HepG2 (cell line): ENCODE data around the gene CFAP46.

Source experiments
- EP300 ChIP-seq, 3 experiments: sonication (generic) in 1 of 3; formaldehyde crosslinking in 1 of 3; IDR thresholded peaks; 2 replicates each; pipeline versions ENCODE4 v1.5.1 to v1.6.1; 2011 to 2020; ENCODE audit warnings: low read depth in 2 of 3, low read length in 2 of 3, borderline replicate concordance in 1 of 3, improper control_type of control experiment in 1 of 3, mild to moderate bottlenecking in 1 of 3, missing genetic modification reagents in 1 of 3, moderate library complexity in 1 of 3
- PCBP1 ChIP-seq: fragments of 200-400 bp; formaldehyde crosslinking; IDR thresholded peaks from 2 replicates; pipeline ENCODE4 v1.6.1; 2017; ENCODE audit warnings: mild to moderate bottlenecking, low read depth, low read length, borderline replicate concordance
- POLR2AphosphoS5 ChIP-seq: IDR thresholded peaks from 2 replicates; pipeline ENCODE4 v1.6.1; 2012; ENCODE audit warnings: low read depth, low read length
- SMAD1 ChIP-seq: sonication (generic); formaldehyde crosslinking; IDR thresholded peaks from 2 replicates; pipeline ENCODE4 v1.4.0; 2020; ENCODE audit warnings: missing genetic modification reagents, low read depth, mild to moderate bottlenecking, borderline replicate concordance
- TCF7 ChIP-seq: sonication (generic); IDR thresholded peaks from 2 replicates; pipeline ENCODE4 v1.6.1; 2016; ENCODE audit warnings: antibody characterized with exemption, low read depth
- ZNF772 ChIP-seq: sonication (generic); formaldehyde crosslinking; IDR thresholded peaks from 2 replicates; pipeline ENCODE4 v1.5.0; 2020; ENCODE audit warnings: mild to moderate bottlenecking, missing genetic modification reagents
- TF ChIP-seq, protein P1 (sequence below): sonication (generic); formaldehyde crosslinking; IDR thresholded peaks from 2 replicates; pipeline ENCODE4 v1.5.0; 2020; ENCODE audit warnings: missing genetic modification reagents
- TF ChIP-seq, protein P2 (sequence below): sonication (generic); formaldehyde crosslinking; IDR thresholded peaks from 2 replicates; pipeline ENCODE4 v1.5.0; 2020; ENCODE audit warnings: mild to moderate bottlenecking, missing genetic modification reagents, moderate library complexity

DNA sequence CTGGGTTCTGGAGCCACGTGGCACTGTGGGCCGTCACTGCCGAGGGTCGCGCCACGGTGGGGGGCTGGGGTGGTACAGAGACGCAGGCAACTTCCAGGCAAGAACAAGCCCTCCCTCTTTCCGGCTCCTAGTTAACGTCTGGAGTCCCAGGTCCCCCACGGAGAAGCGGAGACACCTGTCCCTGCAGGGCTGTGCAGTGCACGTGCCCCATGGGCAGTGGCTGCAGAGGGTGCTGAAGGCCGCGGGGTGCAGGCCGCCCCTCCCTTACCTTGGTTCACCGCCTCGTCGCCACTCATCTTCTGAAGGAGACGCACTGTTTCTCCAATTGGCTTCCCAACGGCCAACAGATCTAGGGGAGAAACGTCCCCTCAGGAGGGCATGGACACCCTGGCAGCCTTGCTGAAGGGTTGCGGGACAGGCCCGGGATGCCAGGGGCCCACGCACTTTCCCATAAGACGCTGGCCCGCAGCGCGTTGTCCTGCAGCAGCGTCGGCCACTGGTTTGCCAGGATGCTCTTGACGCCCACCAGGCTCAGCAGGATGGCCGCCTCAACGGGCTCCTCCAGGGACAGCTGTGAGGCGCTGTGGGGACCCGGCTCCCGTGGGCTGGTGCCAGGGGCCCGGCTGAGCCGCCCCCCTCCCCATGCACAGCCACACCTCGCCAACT is 132.1 kb downstream of the CFAP46 start:
- TF ChIP-seq TCF7 (no peak), SMAD1 (no peak), EP300 (IDR thresholded peaks at IDR 0.05; ENCODE audit: low read depth in 2 of 2, low read length in 2 of 2) (no peak), EP300 (CRISPR knock-in tag; IDR thresholded peaks at IDR 0.05; ENCODE audit: borderline replicate concordance) (no peak), POLR2AphosphoS5 (no peak), ZNF772 (CRISPR knock-in tag) (no peak), PCBP1 (no peak)
- TF ChIP-seq, protein P1, sequence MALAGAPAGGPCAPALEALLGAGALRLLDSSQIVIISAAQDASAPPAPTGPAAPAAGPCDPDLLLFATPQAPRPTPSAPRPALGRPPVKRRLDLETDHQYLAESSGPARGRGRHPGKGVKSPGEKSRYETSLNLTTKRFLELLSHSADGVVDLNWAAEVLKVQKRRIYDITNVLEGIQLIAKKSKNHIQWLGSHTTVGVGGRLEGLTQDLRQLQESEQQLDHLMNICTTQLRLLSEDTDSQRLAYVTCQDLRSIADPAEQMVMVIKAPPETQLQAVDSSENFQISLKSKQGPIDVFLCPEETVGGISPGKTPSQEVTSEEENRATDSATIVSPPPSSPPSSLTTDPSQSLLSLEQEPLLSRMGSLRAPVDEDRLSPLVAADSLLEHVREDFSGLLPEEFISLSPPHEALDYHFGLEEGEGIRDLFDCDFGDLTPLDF = no peak
- TF ChIP-seq, protein P2, sequence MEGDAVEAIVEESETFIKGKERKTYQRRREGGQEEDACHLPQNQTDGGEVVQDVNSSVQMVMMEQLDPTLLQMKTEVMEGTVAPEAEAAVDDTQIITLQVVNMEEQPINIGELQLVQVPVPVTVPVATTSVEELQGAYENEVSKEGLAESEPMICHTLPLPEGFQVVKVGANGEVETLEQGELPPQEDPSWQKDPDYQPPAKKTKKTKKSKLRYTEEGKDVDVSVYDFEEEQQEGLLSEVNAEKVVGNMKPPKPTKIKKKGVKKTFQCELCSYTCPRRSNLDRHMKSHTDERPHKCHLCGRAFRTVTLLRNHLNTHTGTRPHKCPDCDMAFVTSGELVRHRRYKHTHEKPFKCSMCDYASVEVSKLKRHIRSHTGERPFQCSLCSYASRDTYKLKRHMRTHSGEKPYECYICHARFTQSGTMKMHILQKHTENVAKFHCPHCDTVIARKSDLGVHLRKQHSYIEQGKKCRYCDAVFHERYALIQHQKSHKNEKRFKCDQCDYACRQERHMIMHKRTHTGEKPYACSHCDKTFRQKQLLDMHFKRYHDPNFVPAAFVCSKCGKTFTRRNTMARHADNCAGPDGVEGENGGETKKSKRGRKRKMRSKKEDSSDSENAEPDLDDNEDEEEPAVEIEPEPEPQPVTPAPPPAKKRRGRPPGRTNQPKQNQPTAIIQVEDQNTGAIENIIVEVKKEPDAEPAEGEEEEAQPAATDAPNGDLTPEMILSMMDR (CRISPR knock-in tag) = no peak
